Esophagus squamous epithelium (tissue), 5 donors: ENCODE results near the gene TEAD1. TPM values are rescaled to one million over a fixed set of nuclear protein-coding genes. Genes with fewer than 3 reads are reported as not detected.

Experiments used
- DNase-seq: peaks from one replicate; lab custom pipeline; 2025; lab: John Stamatoyannopoulos, UW
- H3K27ac ChIP-seq, 4 donors: fragments of 200-600 bp; sonication (generic); one replicate each; pipeline ENCODE4 v1.5.1; 2016 to 2019; ENCODE audit warnings: mild to moderate bottlenecking in 1 of 4
- H3K27me3 ChIP-seq, 4 donors: fragments of 200-600 bp; sonication (generic); 1 replicate in 3 of 4; 2 replicates in 1 of 4; pipeline versions ENCODE4 v1.5.1 to v1.6.0; 2017 to 2021; ENCODE audit warnings: antibody characterized with exemption in 1 of 4
- H3K36me3 ChIP-seq, 3 donors: fragments of 200-600 bp; sonication (generic); one replicate each; pipeline ENCODE4 v1.5.1; 2016 to 2019
- H3K4me1 ChIP-seq, 3 donors: fragments of 200-600 bp; sonication (generic); one replicate each; pipeline ENCODE4 v1.5.1; 2017 to 2019
- H3K4me3 ChIP-seq, 4 donors: fragments of 200-600 bp; sonication (generic); 1 replicate in 3 of 4; 2 replicates in 1 of 4; pipeline ENCODE4 v1.5.1; 2016 to 2019; ENCODE audit warnings: mild to moderate bottlenecking in 2 of 4, moderate library complexity in 1 of 4
- H3K9me3 ChIP-seq, 3 donors: fragments of 200-600 bp; sonication (generic); one replicate each; pipeline ENCODE4 v1.5.1; 2016 to 2019
- POLR2A ChIP-seq, 4 donors: fragments of 450-650 bp; IDR thresholded peaks; one replicate each; pipeline ENCODE4 v1.6.1; 2017; ENCODE audit warnings: antibody characterized with exemption in 4 of 4, mild to moderate bottlenecking in 4 of 4, moderate library complexity in 3 of 4
- WGBS, 2 donors: methylation state at CpG; one replicate each; pipeline ENCODE4 v1.1.5; 2018; 5-methylcytosine and 5-hydroxymethylcytosine counted together
- intact Hi-C: fragments of 100-400 bp; cut with DNase I; formaldehyde crosslinking; loops from one replicate; pipeline ENCODE4 v1.15.0; 2022
- total RNA-seq, 4 donors: library from RNA; depleted of rRNA; stranded (reverse); fragments of >200 nt; gene quantifications; one replicate each; pipeline ENCODE4 v1.1.0, GENCODE V29; 2016
- TF ChIP-seq, protein P1 (sequence below), 6 experiments: fragments of 450-650 bp in 4 of 6; fragments of 200-600 bp in 2 of 6; sonication (generic) in 2 of 6; IDR thresholded peaks; one replicate each; pipeline ENCODE4 v1.5.1; 2016 to 2019; ENCODE audit warnings: antibody characterized with exemption in 6 of 6, mild to moderate bottlenecking in 4 of 6, moderate library complexity in 4 of 6
- donor health status: DM: yes; HTN: yes; CAD: no.

The TEAD1 gene
- total RNA-seq, 4 donors from 2014 or later: 33.3 to 75.2 (median 49.8) TPM

DNA sequence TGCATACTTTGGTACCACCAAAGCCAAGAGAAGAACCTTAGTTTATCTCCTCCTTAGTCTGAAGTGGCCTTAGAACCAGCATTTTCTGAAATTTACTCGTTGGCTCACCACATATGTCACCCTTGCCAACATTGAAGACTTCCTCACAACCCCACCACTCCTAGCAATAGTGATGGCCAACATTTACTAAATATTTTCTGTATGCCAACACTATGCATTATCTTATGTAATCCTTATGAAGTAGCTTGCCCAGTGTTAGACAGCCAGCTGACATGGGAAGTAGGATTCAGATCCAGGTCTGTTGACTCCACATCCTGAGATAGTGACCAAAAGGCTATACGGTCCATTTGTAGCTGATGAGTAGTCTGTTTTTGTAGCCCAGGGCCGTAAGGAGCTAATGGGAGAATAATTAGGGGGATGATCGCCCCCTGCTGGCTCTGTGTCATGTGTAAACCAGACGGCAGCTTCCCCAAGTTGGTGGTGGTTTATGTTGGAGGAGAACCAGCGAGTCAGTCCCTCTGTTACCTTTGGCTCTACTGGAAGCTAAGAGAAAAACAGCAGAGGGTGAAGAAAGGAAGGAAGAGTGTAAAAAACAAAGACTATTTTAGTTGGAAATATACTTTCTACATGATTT lies 214.4 kb downstream of the TEAD1 start:
- 10 to 13% methylated on average over 5 to 6 of the region's 6 CpGs for WGBS, 2 donors
- H3K9me3 ChIP-seq: no peaks in the 10 kb centered on the region
- peaks cover 0 to 55% (median 0%) of the 10 kb centered on the region in 3 donors for H3K36me3 ChIP-seq
- H3K27me3 ChIP-seq: no peaks in the 10 kb centered on the region
- TF ChIP-seq POLR2A (IDR thresholded peaks at IDR 0.05): no peak
- TF ChIP-seq, protein P1, sequence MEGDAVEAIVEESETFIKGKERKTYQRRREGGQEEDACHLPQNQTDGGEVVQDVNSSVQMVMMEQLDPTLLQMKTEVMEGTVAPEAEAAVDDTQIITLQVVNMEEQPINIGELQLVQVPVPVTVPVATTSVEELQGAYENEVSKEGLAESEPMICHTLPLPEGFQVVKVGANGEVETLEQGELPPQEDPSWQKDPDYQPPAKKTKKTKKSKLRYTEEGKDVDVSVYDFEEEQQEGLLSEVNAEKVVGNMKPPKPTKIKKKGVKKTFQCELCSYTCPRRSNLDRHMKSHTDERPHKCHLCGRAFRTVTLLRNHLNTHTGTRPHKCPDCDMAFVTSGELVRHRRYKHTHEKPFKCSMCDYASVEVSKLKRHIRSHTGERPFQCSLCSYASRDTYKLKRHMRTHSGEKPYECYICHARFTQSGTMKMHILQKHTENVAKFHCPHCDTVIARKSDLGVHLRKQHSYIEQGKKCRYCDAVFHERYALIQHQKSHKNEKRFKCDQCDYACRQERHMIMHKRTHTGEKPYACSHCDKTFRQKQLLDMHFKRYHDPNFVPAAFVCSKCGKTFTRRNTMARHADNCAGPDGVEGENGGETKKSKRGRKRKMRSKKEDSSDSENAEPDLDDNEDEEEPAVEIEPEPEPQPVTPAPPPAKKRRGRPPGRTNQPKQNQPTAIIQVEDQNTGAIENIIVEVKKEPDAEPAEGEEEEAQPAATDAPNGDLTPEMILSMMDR (IDR thresholded peaks at IDR 0.05): peak; percentile 51 to 83 (median 72)
- H3K27ac ChIP-seq: peak overlapping the region; percentile 46 to 80 (median 74)
- no peak overlapping the region for H3K4me3 ChIP-seq
- H3K4me1 ChIP-seq: peaks cover under 1 to 28% (median 4%) of the 10 kb centered on the region in 3 donors
- DNase-seq: no peak
- intact Hi-C loops: loop anchor here (10.0 kb wide), 1 partner anchor 214 kb away; the partner anchor contains the start of gene TEAD1

- no peak overlapping the region for H3K4me3 ChIP-seq
- intact Hi-C loops: loop anchor here (10.0 kb wide), 1 partner anchor 214 kb away; the partner anchor contains the start of gene TEAD1
- no peaks in the 10 kb centered on the region for H3K9me3 ChIP-seq
- DNase-seq: no peak
- peaks cover 0 to 51% (median 0%) of the 10 kb centered on the region in 3 donors for H3K36me3 ChIP-seq
- WGBS, 2 donors: 27 to 54% methylated on average over 2 of the region's 5 CpGs
- TF ChIP-seq, protein P1 (IDR thresholded peaks at IDR 0.05): no peak
- no peak for TF ChIP-seq POLR2A (IDR thresholded peaks at IDR 0.05)
- H3K27me3 ChIP-seq: no peaks in the 10 kb centered on the region
- peak overlapping the region; percentile 46 to 80 (median 74) for H3K27ac ChIP-seq
- H3K4me1 ChIP-seq: peaks cover 4 to 32% (median 4%) of the 10 kb centered on the region in 3 donors
These were observed 215.0 kb downstream of the TEAD1 start for GRCh38 chr11:12889243-12889642.

DNA sequence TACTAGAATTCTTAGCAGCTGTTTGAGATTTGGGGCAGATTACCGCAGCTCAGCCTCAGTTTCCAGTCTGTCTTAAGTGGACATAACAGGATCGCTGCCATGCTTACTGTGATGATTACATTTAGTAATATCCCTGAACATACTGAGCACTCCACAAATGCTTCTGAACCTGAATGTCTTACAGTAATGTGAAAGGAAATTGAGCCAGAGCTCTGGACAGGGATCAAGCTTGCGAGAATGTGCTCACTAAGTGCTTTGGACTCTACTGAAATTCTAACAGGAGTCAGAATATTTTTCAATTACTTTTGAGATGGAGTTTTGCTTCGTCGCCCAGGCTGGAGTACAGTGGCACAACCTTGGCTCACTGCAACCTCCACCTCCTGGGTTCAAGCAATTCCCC lies 216.3 kb downstream of the TEAD1 start:
- Histone ChIP-seq H3K4me1 (peaks cover 4 to 32% (median 4%) of the 10 kb centered on the region in 3 donors), H3K27me3 (no peaks in the 10 kb centered on the region), H3K4me3 (no peak overlapping the region), H3K36me3 (peaks cover 0 to 48% (median 0%) of the 10 kb centered on the region in 3 donors), H3K9me3 (no peaks in the 10 kb centered on the region), H3K27ac (peak overlapping the region in 2 of 4 donors; percentile 70 to 80)
- WGBS, 2 donors: 91 to 94% methylated on average over 4 to 5 of the region's 5 CpGs
- intact Hi-C loops: loop anchor here (10.0 kb wide), 2 partner anchors 296 to 566 kb away; no protein-coding TSS in a partner anchor
- no peak for DNase-seq
- no peak for TF ChIP-seq POLR2A (IDR thresholded peaks at IDR 0.05)
- TF ChIP-seq, protein P1 (IDR thresholded peaks at IDR 0.05): no peak

DNA sequence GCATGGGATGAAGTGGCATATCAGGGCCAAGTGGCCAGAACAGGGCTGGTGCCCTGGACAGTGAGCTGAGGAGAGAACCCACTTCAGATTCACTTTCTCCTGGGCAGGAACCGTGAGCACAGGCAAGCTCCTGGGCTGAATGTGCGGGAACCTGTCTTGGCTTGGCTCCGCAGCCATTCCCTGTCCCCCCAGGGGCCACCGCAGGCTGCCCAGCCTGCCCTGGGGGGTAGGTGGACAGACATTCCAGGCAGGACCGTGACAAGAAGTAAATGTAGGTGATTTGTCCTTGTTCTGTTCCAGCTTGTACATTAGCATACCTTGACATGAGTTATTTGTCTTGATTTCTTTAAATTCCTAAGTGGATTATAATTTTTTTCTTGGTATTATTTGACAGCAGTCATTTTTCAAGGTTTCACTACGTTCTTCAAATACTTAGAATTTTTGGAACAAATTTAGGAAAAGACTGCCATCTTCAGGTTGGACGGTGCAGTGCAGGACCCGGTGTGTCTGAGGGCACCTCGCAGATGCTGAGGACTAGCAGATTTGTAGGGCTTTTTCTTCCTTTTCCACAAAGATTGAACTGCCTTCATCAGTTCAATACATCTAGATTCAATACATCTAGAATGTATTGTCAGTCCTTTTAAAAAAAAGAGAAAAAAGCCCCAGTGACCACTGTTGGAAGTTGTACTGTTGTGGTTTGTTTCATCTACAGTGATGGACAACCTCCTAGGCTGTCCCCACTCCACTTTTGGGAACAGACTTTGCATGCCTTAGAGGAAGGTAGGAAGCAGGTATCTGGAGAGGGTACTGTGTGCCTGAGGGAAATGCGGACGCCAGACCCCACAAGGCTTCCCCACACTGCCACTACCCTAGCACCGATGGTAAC lies 219.8 kb downstream of the TEAD1 start:
- peaks cover 0 to 48% (median 0%) of the 10 kb centered on the region in 3 donors for H3K36me3 ChIP-seq
- H3K9me3 ChIP-seq: no peaks in the 10 kb centered on the region
- no peak for DNase-seq
- 37 to 41% methylated on average over 11 to 12 of the region's 12 CpGs for WGBS, 2 donors
- no peak for TF ChIP-seq POLR2A (IDR thresholded peaks at IDR 0.05)
- TF ChIP-seq, protein P1 (IDR thresholded peaks at IDR 0.05): peak; percentile 77 to 95 (median 89)
- intact Hi-C loops: loop anchor here (10.0 kb wide), 2 partner anchors 299 to 569 kb away; no protein-coding TSS in a partner anchor
- no peaks in the 10 kb centered on the region for H3K27me3 ChIP-seq
- no peak overlapping the region for H3K4me3 ChIP-seq
- peak overlapping the region in 2 of 4 donors; percentile 43 for H3K27ac ChIP-seq
- peaks cover 3 to 31% (median 4%) of the 10 kb centered on the region in 3 donors for H3K4me1 ChIP-seq
